Measurements from ENCODE around the gene G2E3.

DNA sequence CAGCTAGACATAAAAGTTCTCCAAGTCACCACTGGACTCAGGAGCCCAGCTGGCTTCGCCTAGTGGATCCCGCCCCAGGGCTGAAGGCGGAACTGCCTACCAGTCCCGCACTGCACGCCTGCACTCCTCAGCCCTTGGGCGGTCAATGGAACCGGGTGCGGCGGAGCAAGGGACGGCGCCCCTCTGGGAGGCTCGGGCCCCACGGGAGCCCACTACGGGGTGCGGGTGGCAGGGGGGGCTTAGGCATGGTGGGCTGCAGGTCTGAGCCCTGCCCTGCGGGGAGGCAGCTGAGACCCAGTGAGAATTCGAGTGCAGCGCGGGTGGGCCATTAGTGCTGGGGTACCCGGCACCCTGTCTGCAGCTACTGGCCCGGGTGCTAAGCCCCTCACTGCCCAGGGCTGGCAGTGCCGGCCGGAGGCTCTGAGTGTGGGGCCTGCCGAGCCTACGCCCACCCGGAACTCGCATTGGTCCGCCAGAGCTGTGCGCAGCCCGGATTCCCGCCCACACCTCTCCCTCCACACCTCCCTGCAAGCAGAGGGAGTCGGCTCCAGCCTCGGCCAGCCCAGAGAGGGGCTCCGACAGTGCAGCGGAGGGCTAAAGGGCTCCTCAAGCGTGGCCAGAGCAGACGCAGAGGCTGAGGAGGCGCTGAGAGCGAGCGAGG lies 11.4 kb upstream of the G2E3 start:
- TF ChIP-seq, protein P1, sequence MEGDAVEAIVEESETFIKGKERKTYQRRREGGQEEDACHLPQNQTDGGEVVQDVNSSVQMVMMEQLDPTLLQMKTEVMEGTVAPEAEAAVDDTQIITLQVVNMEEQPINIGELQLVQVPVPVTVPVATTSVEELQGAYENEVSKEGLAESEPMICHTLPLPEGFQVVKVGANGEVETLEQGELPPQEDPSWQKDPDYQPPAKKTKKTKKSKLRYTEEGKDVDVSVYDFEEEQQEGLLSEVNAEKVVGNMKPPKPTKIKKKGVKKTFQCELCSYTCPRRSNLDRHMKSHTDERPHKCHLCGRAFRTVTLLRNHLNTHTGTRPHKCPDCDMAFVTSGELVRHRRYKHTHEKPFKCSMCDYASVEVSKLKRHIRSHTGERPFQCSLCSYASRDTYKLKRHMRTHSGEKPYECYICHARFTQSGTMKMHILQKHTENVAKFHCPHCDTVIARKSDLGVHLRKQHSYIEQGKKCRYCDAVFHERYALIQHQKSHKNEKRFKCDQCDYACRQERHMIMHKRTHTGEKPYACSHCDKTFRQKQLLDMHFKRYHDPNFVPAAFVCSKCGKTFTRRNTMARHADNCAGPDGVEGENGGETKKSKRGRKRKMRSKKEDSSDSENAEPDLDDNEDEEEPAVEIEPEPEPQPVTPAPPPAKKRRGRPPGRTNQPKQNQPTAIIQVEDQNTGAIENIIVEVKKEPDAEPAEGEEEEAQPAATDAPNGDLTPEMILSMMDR (IDR thresholded peaks at IDR 0.05) = no peak
- TF ChIP-seq ZFX (IDR thresholded peaks at IDR 0.05; ENCODE audit: borderline replicate concordance) = no peak

Measured in 22Rv1 (cell line).